ENCODE data around the gene PEX7. TPM values are rescaled to one million over a fixed set of nuclear protein-coding genes. Genes with fewer than 3 reads are reported as not detected.
"Not testable (repeated sequence)": the region's sequence is repeated elsewhere in the genome, so short reads cannot be mapped to it uniquely, and the experiment has no call there.

PEX7 gene
- total and polyA plus RNA-seq, 5 donors, result 6.1 to 10.8 (median 6.9) TPM

GRCh38 chr6:136843210-136843609 lies 20.8 kb downstream of the PEX7 start:
- no peak overlapping the region for H3K27ac ChIP-seq (ENCODE audit: low read length)
- no peaks in the 10 kb centered on the region for H3K9me3 ChIP-seq (ENCODE audit: control insufficient read depth, low read length)
- DNase-seq, result no peak
- intact Hi-C loops (cut with DNase I), result loop anchor here in 1 of 4 donors (10.0 kb wide), 1 partner anchor 172 kb away; no protein-coding TSS in a partner anchor
- no peaks in the 10 kb centered on the region for H3K27me3 ChIP-seq (ENCODE audit: control insufficient read depth, insufficient read depth)
- H3K4me3 ChIP-seq (ENCODE audit: low read length), result no peak overlapping the region
- 73% methylated on average over 3 of the region's 3 CpGs for WGBS
- H3K4me1 ChIP-seq (ENCODE audit: control insufficient read depth, insufficient read depth, low read length), result peaks cover 3% of the 10 kb centered on the region
- ATAC-seq, result no peak

GRCh38 chr6:136846046-136846445 lies 23.7 kb downstream of the PEX7 start:
- Histone ChIP-seq H3K27me3 (ENCODE audit: control insufficient read depth, insufficient read depth) (no peaks in the 10 kb centered on the region), H3K9me3 (ENCODE audit: control insufficient read depth, low read length) (no peaks in the 10 kb centered on the region), H3K4me3 (ENCODE audit: low read length) (no peak overlapping the region), H3K4me1 (ENCODE audit: control insufficient read depth, insufficient read depth, low read length) (peaks cover 3% of the 10 kb centered on the region), H3K27ac (ENCODE audit: low read length) (no peak overlapping the region)
- WGBS, result 58% methylated on average over 3 of the region's 3 CpGs
- ATAC-seq, result no peak
- intact Hi-C loops (cut with DNase I), result loop anchor here in 1 of 4 donors (10.0 kb wide), 1 partner anchor 169 kb away; no protein-coding TSS in a partner anchor
- DNase-seq, result no peak

GRCh38 chr6:136846477-136846876 lies 24.1 kb downstream of the PEX7 start:
- not testable (repeated sequence) for H3K4me3 ChIP-seq (ENCODE audit: low read length); H3K27me3 ChIP-seq (ENCODE audit: control insufficient read depth, insufficient read depth); DNase-seq; H3K9me3 ChIP-seq (ENCODE audit: control insufficient read depth, low read length); H3K27ac ChIP-seq (ENCODE audit: low read length); H3K4me1 ChIP-seq (ENCODE audit: control insufficient read depth, insufficient read depth, low read length); ATAC-seq
- WGBS, result 93% methylated on average over 4 of the region's 4 CpGs
- intact Hi-C loops (cut with DNase I), result loop anchor here in 1 of 4 donors (10.0 kb wide), 1 partner anchor 168 kb away; no protein-coding TSS in a partner anchor

- H3K27ac ChIP-seq (ENCODE audit: low read length), result not testable (repeated sequence)
Observed at GRCh38 chr6:136849979-136850563, 27.7 kb downstream of the PEX7 start.

GRCh38 chr6:136859430-136859829 lies 37.0 kb downstream of the PEX7 start:
- DNase-seq (no peak), ATAC-seq (no peak)
- Histone ChIP-seq H3K27me3 (ENCODE audit: control insufficient read depth, insufficient read depth) (no peaks in the 10 kb centered on the region), H3K4me1 (ENCODE audit: control insufficient read depth, insufficient read depth, low read length) (no peaks in the 10 kb centered on the region), H3K4me3 (ENCODE audit: low read length) (no peak overlapping the region), H3K27ac (ENCODE audit: low read length) (no peak overlapping the region), H3K9me3 (ENCODE audit: control insufficient read depth, low read length) (no peaks in the 10 kb centered on the region)
- intact Hi-C loops (cut with DNase I), result no loop called here
- 90% methylated on average over 5 of the region's 5 CpGs for WGBS

More at GRCh38 chr6:136849979-136850563, 27.7 kb downstream of the PEX7 start:
- H3K9me3 ChIP-seq (ENCODE audit: control insufficient read depth, low read length); H3K4me1 ChIP-seq (ENCODE audit: control insufficient read depth, insufficient read depth, low read length); H3K4me3 ChIP-seq (ENCODE audit: low read length); H3K27me3 ChIP-seq (ENCODE audit: control insufficient read depth, insufficient read depth); DNase-seq; ATAC-seq: not testable (repeated sequence)
- intact Hi-C loops (cut with DNase I), result loop anchor here in 1 of 4 donors (10.0 kb wide), 1 partner anchor 165 kb away; no protein-coding TSS in a partner anchor
- WGBS, result 98% methylated on average over 4 of the region's 4 CpGs

- no peaks in the 10 kb centered on the region for H3K9me3 ChIP-seq (ENCODE audit: control insufficient read depth, low read length)
- H3K4me1 ChIP-seq (ENCODE audit: control insufficient read depth, insufficient read depth, low read length), result no peaks in the 10 kb centered on the region
- DNase-seq (no peak), ATAC-seq (no peak)
- H3K4me3 ChIP-seq (ENCODE audit: low read length), result no peak overlapping the region
- intact Hi-C loops (cut with DNase I), result no loop called here
- no peak overlapping the region for H3K27ac ChIP-seq (ENCODE audit: low read length)
- no peaks in the 10 kb centered on the region for H3K27me3 ChIP-seq (ENCODE audit: control insufficient read depth, insufficient read depth)
- WGBS, result 93% methylated on average over 1 of the region's 1 CpG
Observed at GRCh38 chr6:136860043-136860442, 37.7 kb downstream of the PEX7 start.

GRCh38 chr6:136862662-136863061 lies 40.3 kb downstream of the PEX7 start:
- intact Hi-C loops (cut with DNase I), result no loop called here
- Histone ChIP-seq H3K9me3 (ENCODE audit: control insufficient read depth, low read length) (no peaks in the 10 kb centered on the region), H3K4me3 (ENCODE audit: low read length) (no peak overlapping the region), H3K27me3 (ENCODE audit: control insufficient read depth, insufficient read depth) (no peaks in the 10 kb centered on the region), H3K27ac (ENCODE audit: low read length) (no peak overlapping the region), H3K4me1 (ENCODE audit: control insufficient read depth, insufficient read depth, low read length) (no peaks in the 10 kb centered on the region)
- DNase-seq (no peak), ATAC-seq (no peak)
- WGBS, result 96% methylated on average over 1 of the region's 1 CpG

GRCh38 chr6:136863752-136864151 lies 41.4 kb downstream of the PEX7 start:
- intact Hi-C loops (cut with DNase I), result no loop called here
- H3K4me1 ChIP-seq (ENCODE audit: control insufficient read depth, insufficient read depth, low read length), result no peaks in the 10 kb centered on the region
- ATAC-seq (no peak), DNase-seq (no peak)
- WGBS, result 77% methylated on average over 5 of the region's 5 CpGs
- H3K9me3 ChIP-seq (ENCODE audit: control insufficient read depth, low read length), result no peaks in the 10 kb centered on the region
- no peak overlapping the region for H3K27ac ChIP-seq (ENCODE audit: low read length)
- H3K27me3 ChIP-seq (ENCODE audit: control insufficient read depth, insufficient read depth), result no peaks in the 10 kb centered on the region
- H3K4me3 ChIP-seq (ENCODE audit: low read length), result no peak overlapping the region

GRCh38 chr6:136864676-136865075 lies 42.3 kb downstream of the PEX7 start:
- no peak overlapping the region for H3K4me3 ChIP-seq (ENCODE audit: low read length)
- 94% methylated on average over 4 of the region's 4 CpGs for WGBS
- ATAC-seq, result no peak
- no peak overlapping the region for H3K27ac ChIP-seq (ENCODE audit: low read length)
- no peaks in the 10 kb centered on the region for H3K4me1 ChIP-seq (ENCODE audit: control insufficient read depth, insufficient read depth, low read length)
- H3K9me3 ChIP-seq (ENCODE audit: control insufficient read depth, low read length), result no peaks in the 10 kb centered on the region
- H3K27me3 ChIP-seq (ENCODE audit: control insufficient read depth, insufficient read depth), result no peaks in the 10 kb centered on the region
- intact Hi-C loops (cut with DNase I), result no loop called here
- no peak for DNase-seq

GRCh38 chr6:136866872-136867416 lies 44.6 kb downstream of the PEX7 start:
- intact Hi-C loops (cut with DNase I), result no loop called here
- DNase-seq (no peak), ATAC-seq (no peak)
- Histone ChIP-seq H3K9me3 (ENCODE audit: control insufficient read depth, low read length) (no peaks in the 10 kb centered on the region), H3K27me3 (ENCODE audit: control insufficient read depth, insufficient read depth) (no peaks in the 10 kb centered on the region), H3K4me1 (ENCODE audit: control insufficient read depth, insufficient read depth, low read length) (no peaks in the 10 kb centered on the region), H3K4me3 (ENCODE audit: low read length) (no peak overlapping the region), H3K27ac (ENCODE audit: low read length) (no peak overlapping the region)
- 70% methylated on average over 4 of the region's 4 CpGs for WGBS

GRCh38 chr6:136869451-136869850 lies 47.1 kb downstream of the PEX7 start:
- H3K27ac ChIP-seq (ENCODE audit: low read length), result no peak overlapping the region
- ATAC-seq (no peak), DNase-seq (no peak)
- H3K9me3 ChIP-seq (ENCODE audit: control insufficient read depth, low read length), result no peaks in the 10 kb centered on the region
- H3K4me1 ChIP-seq (ENCODE audit: control insufficient read depth, insufficient read depth, low read length), result no peaks in the 10 kb centered on the region
- 89% methylated on average over 2 of the region's 2 CpGs for WGBS
- H3K27me3 ChIP-seq (ENCODE audit: control insufficient read depth, insufficient read depth), result no peaks in the 10 kb centered on the region
- H3K4me3 ChIP-seq (ENCODE audit: low read length), result no peak overlapping the region
- intact Hi-C loops (cut with DNase I), result no loop called here
